HUES6 (cell line): ENCODE measurements around the gene DMD.
A peak's percentile ranks its signal among the peaks of the same experiment; 100 is the strongest.
"Not testable (repeated sequence)": the region's sequence is repeated elsewhere in the genome, so short reads cannot be mapped to it uniquely, and the experiment has no call there.

Source experiments
- H3K27ac ChIP-seq: 2 replicates; pipeline ENCODE4 v1.7.0; 2013; ENCODE audit warnings: low read depth, mild to moderate bottlenecking, low read length, inconsistent platforms
- H3K27me3 ChIP-seq: 2 replicates; pipeline ENCODE4 v1.6.1; 2013; ENCODE audit warnings: low read length; ENCODE audit not compliant: control insufficient read depth, insufficient read depth
- H3K36me3 ChIP-seq: 2 replicates; pipeline ENCODE4 v1.6.1; 2013; ENCODE audit warnings: low read length; ENCODE audit not compliant: control insufficient read depth, insufficient read depth
- H3K4me1 ChIP-seq: 2 replicates; pipeline ENCODE4 v1.6.1; 2013; ENCODE audit warnings: low read length; ENCODE audit not compliant: control insufficient read depth, insufficient read depth
- H3K4me3 ChIP-seq: 2 replicates; pipeline ENCODE4 v1.5.1; 2013; ENCODE audit warnings: low read depth, low read length
- H3K9ac ChIP-seq: one replicate; pipeline ENCODE4 v1.6.1; 2013; ENCODE audit warnings: mild to moderate bottlenecking, low read length
- H3K9me3 ChIP-seq: 2 replicates; pipeline ENCODE4 v1.6.1; 2013; ENCODE audit warnings: low read depth, low read length; ENCODE audit not compliant: control insufficient read depth, insufficient read depth

DMD gene

DNA sequence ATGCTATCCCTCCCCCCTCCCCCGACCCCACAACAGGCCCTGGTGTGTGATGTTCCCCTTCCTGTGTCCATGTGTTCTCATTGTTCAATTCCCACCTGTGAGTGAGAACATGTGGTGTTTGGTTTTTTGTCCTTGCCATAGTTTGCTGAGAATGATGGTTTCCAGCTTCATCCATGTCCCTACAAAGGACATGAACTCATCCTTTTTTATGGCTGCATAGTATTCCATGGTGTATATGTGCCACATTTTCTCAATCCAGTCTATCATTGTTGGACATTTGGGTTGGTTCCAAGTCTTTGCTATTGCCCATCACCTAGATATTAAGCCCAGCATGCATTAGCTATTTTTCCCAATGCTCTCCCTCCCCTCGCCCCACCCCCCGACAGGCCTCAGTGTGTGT lies 1627.5 kb downstream of the DMD start:
- not testable (repeated sequence) for H3K9me3 ChIP-seq, H3K36me3 ChIP-seq, H3K9ac ChIP-seq, H3K4me3 ChIP-seq, H3K27ac ChIP-seq, H3K27me3 ChIP-seq
- peaks cover 16% of the 10 kb centered on the region for H3K4me1 ChIP-seq

DNA sequence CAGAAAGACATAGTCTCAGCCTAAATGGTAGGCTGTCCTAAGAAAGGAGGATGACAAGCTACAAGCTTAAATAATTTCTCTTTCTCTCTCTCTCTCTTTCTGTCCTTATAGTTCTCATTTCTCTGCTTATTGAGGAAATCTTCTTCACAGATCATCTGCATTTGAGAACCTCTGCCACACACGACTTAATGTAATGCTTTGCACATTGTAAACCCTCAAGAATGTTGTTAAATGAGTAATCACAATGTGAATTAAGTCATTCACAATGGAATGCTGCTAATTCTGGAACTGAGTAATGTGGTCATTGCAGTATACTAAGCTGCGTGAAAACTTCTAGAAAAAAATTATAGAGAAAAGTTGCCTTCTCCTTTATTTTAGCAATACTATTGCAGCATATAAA lies 1630.6 kb downstream of the DMD start:
- Histone ChIP-seq H3K36me3 (no peaks in the 10 kb centered on the region), H3K4me1 (peaks cover 16% of the 10 kb centered on the region), H3K27me3 (no peaks in the 10 kb centered on the region), H3K9me3 (no peaks in the 10 kb centered on the region), H3K4me3 (no peak overlapping the region), H3K27ac (0 out of 2 replicates have a peak overlapping the region, but pooled peaks have one; percentile 16), H3K9ac (no peak overlapping the region)

DNA sequence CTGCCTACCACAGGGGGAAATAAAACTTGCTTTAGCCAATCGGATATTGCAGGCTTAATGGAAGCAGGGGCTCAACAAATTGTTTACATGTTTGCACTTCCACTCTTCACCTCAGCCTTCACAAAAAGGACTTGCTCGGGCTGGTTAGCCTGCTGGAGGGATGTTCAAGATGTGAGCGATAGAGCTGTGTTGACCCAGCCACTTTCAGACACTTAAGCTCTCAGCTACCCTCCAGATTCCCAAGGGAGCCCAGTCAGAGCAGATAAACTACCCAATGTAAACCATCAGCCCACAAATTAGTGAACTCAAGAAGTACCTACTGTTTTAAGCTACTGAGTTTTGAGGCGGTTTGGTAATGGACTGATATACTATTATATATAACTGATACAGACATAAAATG lies 1631.1 kb downstream of the DMD start:
- Histone ChIP-seq H3K36me3 (no peaks in the 10 kb centered on the region), H3K4me1 (peaks cover 16% of the 10 kb centered on the region), H3K9ac (no peak overlapping the region), H3K27ac (0 out of 2 replicates have a peak overlapping the region, but pooled peaks have one; percentile 0), H3K4me3 (no peak overlapping the region), H3K27me3 (no peaks in the 10 kb centered on the region), H3K9me3 (no peaks in the 10 kb centered on the region)

DNA sequence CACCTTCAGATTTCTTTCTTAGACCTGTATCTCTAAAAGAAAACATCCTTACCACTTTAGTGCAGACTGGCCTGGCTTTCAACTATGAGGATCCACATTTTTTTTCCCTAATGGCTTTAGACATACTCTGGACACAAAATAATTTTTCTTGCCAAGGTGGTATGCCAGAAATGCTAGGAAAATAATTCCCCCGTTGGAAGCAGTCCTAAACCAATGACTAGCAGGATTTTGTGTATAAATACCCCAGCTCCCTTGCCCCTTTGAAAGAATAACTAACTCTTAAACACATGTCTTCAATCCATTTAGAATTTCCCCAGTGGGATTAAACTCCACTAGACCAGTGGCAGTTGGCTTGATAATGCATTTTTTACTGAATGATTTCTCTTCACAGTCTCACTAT lies 1639.0 kb downstream of the DMD start:
- no peak overlapping the region for H3K27ac ChIP-seq
- H3K4me3 ChIP-seq, result no peak overlapping the region
- no peak overlapping the region for H3K9ac ChIP-seq
- H3K27me3 ChIP-seq, result no peaks in the 10 kb centered on the region; the same call in 1 of the 2 replicates
- H3K9me3 ChIP-seq, result no peaks in the 10 kb centered on the region
- H3K4me1 ChIP-seq, result no peaks in the 10 kb centered on the region
- H3K36me3 ChIP-seq, result no peaks in the 10 kb centered on the region

DNA sequence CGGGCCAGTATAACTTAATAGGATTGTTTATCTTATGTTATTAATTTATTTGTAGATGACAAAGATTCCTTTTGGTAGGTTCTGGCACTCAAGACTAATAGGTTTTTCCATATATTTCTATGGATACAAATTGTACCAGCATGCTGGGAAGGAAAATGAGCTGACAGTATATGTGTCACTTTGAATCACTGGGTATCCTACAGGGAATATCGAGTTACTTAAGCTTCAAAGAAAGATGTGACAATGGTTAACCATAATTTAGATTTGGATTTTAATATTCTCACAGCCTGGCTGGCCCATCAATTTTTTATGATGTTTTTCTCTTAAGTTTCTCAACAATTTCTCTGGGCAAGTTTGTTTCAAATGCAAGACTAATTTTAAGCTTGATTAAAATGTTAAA lies 1640.7 kb downstream of the DMD start:
- no peaks in the 10 kb centered on the region for H3K9me3 ChIP-seq
- no peaks in the 10 kb centered on the region; the same call in 1 of the 2 replicates for H3K27me3 ChIP-seq
- H3K27ac ChIP-seq, result no peak overlapping the region
- H3K4me3 ChIP-seq, result no peak overlapping the region
- no peaks in the 10 kb centered on the region for H3K36me3 ChIP-seq
- H3K4me1 ChIP-seq, result no peaks in the 10 kb centered on the region
- no peak overlapping the region for H3K9ac ChIP-seq

DNA sequence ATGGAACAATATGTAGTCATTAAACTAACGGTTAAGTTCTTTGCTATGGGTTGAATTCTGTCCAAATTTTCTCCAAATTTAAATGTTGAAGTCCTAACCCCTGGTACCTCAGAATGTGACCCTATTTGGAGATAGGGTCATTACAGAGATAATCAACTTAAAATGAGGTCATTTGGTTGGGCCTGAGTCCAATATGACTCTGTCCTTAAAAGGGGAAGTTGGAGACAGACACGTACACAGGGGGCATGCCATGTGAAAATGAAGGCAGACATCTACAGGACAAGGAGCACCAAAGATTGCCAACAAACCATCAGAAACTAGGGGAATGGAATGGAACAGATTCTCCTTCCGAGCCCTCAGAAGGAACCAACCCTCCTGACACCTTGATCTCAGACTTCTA lies 1647.6 kb downstream of the DMD start:
- Histone ChIP-seq H3K36me3 (no peaks in the 10 kb centered on the region), H3K27ac (no peak overlapping the region), H3K9ac (no peak overlapping the region), H3K4me3 (no peak overlapping the region), H3K27me3 (no peaks in the 10 kb centered on the region; the same call in 1 of the 2 replicates), H3K9me3 (no peaks in the 10 kb centered on the region), H3K4me1 (no peaks in the 10 kb centered on the region)

DNA sequence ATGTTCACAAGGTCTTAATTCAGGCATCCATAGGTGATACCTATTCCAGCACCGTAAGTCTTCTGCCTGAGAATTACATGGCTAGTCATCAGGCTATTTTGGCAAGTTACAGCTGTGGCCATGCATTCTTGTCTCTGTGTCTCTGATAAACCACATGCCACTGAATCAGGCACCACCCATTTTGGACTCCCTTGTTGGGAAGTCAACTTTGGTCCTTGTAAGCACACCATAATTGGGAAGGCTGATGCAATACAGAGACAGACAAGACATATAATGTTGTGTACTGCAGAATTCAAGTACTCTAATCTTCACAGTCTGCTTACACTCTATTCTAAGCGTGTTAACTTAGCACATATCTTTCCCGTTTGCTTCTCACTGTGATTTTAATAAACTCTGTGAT lies 1655.8 kb downstream of the DMD start:
- H3K4me3 ChIP-seq, result no peak overlapping the region
- no peak overlapping the region for H3K9ac ChIP-seq
- H3K27ac ChIP-seq, result no peak overlapping the region
- no peaks in the 10 kb centered on the region for H3K9me3 ChIP-seq
- H3K27me3 ChIP-seq, result no peaks in the 10 kb centered on the region; the same call in 1 of the 2 replicates
- H3K4me1 ChIP-seq, result peaks cover 9% of the 10 kb centered on the region
- no peaks in the 10 kb centered on the region for H3K36me3 ChIP-seq

DNA sequence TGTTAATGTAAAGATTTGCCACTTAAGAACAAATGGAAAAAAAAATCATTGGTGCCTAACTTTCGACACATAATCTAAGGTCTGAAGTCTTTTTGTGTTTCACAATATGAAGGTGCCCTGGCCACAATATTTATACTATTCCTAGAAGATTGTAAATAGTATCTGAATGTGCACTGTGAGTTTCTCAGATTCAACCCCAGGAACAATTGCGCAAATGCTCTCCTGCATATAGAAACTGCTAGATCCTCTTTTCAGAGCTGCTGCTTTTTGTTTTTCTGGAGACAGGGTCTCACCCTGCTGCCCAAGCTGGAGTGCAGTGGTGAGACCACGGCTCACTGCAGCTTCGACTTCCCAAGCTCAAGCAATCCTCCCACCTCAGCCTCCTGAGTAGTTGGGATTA lies 1659.4 kb downstream of the DMD start:
- H3K27me3 ChIP-seq, result no peaks in the 10 kb centered on the region; the same call in 1 of the 2 replicates

DNA sequence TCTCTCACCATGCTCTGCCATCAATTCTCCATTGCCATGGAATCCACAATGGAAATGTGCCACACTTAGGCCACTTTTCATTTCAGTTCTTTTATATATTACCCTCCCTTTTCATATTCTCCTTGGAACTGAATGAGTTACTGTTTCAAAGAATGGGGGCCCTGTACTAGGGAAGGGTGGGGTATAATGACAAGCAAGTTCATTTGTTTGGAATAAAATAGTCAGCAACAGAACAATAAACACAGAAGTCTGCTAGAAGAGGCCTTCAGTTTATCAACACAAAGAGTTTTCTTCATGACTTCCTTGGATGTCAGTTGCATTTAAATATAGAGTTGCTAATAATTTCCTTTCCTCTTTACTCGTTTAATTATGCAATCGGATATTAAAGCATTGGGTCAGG lies 1661.2 kb downstream of the DMD start:
- Histone ChIP-seq H3K27me3 (no peaks in the 10 kb centered on the region; the same call in 1 of the 2 replicates), H3K4me3 (no peak overlapping the region), H3K4me1 (peaks cover 32% of the 10 kb centered on the region), H3K9ac (no peak overlapping the region), H3K36me3 (no peaks in the 10 kb centered on the region), H3K9me3 (no peaks in the 10 kb centered on the region), H3K27ac (no peak overlapping the region)

More for the DNA sequence above, 1659.4 kb downstream of the DMD start:
- no peak overlapping the region for H3K9ac ChIP-seq
- H3K4me3 ChIP-seq, result no peak overlapping the region
- H3K4me1 ChIP-seq, result peaks cover 16% of the 10 kb centered on the region
- H3K9me3 ChIP-seq, result no peaks in the 10 kb centered on the region
- no peaks in the 10 kb centered on the region for H3K36me3 ChIP-seq
- no peak overlapping the region for H3K27ac ChIP-seq

DNA sequence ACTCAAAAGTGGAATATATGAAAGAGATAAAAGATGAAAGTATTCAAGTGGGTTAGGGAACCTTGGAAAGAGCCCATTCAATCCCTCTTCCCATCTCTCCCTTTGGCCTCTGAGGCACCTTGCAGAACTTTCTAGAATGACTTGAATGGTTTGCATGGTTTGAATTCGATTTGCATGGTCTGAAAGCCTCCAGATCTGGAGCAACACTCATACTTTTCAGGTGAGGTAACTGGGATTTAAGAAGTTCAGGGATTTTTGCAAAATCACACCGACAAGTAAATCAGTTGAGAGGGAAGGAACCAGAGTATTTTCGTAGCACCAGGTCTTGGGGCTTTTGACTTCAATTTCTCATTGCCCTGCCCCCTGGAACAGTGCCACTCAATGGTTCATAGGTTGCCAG lies 1663.5 kb downstream of the DMD start:
- no peak overlapping the region for H3K27ac ChIP-seq
- peaks cover 27% of the 10 kb centered on the region for H3K4me1 ChIP-seq
- no peaks in the 10 kb centered on the region; the same call in 1 of the 2 replicates for H3K27me3 ChIP-seq
- no peak overlapping the region for H3K4me3 ChIP-seq
- H3K36me3 ChIP-seq, result no peaks in the 10 kb centered on the region
- H3K9me3 ChIP-seq, result no peaks in the 10 kb centered on the region
- no peak overlapping the region for H3K9ac ChIP-seq

DNA sequence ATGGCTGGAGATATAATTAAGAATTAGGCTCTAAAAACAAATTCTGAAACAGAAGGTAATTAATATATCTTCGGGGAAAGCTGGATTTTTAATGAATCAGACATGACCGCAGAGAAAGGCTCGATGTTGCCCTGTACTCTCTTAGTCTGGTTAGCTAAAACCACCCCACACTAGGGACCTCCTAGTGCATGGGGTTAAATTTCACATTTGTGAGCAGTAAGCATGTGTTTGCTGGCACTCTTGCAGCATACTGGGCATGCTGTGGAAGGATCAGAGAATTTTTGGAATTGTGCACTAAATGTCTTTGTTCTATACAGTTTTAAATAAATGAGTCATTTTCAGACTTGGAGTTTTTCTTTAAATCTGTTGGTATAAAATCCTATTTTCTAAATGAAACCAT lies 1663.9 kb downstream of the DMD start:
- Histone ChIP-seq H3K9me3 (no peaks in the 10 kb centered on the region), H3K9ac (no peak overlapping the region), H3K27me3 (no peaks in the 10 kb centered on the region; the same call in 1 of the 2 replicates), H3K36me3 (no peaks in the 10 kb centered on the region), H3K4me3 (no peak overlapping the region), H3K27ac (no peak overlapping the region), H3K4me1 (peaks cover 23% of the 10 kb centered on the region)

DNA sequence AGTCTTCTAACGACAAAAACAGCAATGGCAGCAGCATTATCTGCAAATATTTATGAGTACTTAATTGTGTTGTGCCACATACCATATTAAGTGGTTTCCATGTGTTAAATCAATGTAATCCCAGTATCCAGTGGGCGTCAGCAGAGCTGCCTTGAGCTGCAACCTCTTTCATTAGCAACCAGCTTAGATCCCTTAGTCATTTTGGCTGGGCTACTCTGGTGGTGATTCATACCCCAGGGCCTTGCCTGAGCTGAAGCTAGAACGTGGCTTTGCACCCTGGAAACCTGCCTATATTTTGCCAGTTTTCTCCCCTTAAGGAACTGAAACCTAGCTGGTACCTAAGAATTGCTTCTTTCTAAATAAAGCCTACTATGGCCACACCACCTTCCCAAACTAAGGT lies 1665.2 kb downstream of the DMD start:
- no peak overlapping the region for H3K27ac ChIP-seq
- H3K9me3 ChIP-seq, result no peaks in the 10 kb centered on the region
- no peak overlapping the region for H3K9ac ChIP-seq
- no peaks in the 10 kb centered on the region; the same call in 1 of the 2 replicates for H3K27me3 ChIP-seq
- no peak overlapping the region for H3K4me3 ChIP-seq
- H3K4me1 ChIP-seq, result peaks cover 23% of the 10 kb centered on the region
- H3K36me3 ChIP-seq, result no peaks in the 10 kb centered on the region
